ENCODE measurements around the gene RBM27.
"Not testable (repeated sequence)": the region's sequence is repeated elsewhere in the genome, so short reads cannot be mapped to it uniquely, and the experiment has no call there.

Gene RBM27, protein sequence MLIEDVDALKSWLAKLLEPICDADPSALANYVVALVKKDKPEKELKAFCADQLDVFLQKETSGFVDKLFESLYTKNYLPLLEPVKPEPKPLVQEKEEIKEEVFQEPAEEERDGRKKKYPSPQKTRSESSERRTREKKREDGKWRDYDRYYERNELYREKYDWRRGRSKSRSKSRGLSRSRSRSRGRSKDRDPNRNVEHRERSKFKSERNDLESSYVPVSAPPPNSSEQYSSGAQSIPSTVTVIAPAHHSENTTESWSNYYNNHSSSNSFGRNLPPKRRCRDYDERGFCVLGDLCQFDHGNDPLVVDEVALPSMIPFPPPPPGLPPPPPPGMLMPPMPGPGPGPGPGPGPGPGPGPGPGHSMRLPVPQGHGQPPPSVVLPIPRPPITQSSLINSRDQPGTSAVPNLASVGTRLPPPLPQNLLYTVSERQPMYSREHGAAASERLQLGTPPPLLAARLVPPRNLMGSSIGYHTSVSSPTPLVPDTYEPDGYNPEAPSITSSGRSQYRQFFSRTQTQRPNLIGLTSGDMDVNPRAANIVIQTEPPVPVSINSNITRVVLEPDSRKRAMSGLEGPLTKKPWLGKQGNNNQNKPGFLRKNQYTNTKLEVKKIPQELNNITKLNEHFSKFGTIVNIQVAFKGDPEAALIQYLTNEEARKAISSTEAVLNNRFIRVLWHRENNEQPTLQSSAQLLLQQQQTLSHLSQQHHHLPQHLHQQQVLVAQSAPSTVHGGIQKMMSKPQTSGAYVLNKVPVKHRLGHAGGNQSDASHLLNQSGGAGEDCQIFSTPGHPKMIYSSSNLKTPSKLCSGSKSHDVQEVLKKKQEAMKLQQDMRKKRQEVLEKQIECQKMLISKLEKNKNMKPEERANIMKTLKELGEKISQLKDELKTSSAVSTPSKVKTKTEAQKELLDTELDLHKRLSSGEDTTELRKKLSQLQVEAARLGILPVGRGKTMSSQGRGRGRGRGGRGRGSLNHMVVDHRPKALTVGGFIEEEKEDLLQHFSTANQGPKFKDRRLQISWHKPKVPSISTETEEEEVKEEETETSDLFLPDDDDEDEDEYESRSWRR

DNA sequence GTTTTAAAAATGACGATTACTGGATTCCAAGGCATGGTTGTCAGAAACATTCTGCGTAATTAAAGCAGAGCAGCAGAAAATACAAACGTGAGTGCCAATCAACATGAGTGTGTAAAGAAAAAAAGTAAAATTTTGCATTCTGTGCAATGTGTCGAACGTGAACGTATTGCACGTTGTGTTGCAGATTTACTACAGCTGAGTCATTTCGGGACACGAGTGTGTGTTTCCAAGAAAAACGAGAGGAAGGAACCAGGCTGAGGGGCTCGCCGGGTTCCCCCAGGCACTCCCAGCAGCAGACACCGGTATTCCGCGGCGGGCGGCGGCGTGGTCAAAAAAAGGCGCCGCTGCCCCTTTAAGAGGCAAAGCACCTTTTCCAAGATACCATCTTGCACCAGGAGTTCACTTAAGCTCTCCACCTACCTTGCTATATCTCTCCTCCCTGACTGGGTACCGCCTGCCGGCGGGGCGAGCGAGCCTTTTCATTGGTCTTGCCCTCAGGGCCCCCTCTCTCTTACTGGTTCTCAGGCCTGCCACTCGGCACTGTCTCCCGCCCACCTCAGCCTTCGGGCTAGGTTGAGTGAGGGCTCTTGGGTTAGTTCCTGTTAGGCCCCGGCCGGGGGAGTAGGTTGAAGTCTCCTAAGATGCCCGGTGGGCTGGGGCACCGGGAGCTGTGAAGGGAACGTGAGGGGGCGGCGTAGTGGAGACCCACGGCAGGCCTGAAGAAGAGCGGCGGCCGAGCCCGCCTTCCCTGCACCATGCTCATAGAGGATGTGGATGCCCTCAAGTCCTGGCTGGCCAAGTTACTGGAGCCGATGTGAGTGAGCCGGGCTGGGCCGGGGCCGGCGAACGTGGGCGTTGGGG is at the start of gene RBM27:
RBM27 (plus strand) TSS at position 595 of the 861 bp plus-strand sequence; CDS start at position 756, 161 bp downstream.
- peak; percentile 97 for DNase-seq

DNA sequence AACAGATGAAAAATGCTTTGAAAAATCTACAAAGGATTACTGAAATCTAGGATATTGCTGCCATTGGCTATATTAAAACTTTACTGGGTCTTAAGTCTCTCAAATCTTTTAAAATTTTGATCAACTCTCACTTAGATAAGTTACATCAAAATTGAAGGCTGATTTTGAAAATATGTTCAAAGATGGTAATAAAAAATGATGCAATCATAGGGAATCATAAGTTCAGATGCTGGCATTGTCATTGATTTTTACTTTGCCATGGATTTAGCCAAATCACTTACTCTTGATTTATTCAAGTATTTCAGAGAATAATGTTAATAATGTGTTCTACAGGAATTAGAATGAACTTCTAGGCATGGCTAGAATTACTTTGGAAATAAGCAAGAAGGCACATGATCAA is 45.1 kb upstream of the RBM27 start:
- DNase-seq = no peak

DNA sequence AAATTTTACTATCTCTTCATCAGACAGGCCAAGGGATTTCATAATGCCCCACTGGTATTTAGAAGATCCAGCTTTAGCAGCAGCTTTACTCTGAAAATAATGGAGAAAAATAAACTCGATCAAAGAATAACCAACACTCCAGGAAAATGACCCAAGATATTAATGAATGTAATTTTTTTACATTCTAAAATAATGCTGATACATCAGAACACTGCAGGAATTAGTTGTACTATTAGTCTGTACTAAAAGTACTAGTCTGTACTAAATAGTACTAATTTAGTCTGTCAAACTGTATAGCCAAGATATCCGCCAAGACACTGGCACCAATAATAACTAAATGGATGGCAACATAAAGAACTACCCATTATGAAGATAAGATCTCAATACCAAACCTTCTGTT is 39.0 kb upstream of the RBM27 start:
- no peak for DNase-seq

DNA sequence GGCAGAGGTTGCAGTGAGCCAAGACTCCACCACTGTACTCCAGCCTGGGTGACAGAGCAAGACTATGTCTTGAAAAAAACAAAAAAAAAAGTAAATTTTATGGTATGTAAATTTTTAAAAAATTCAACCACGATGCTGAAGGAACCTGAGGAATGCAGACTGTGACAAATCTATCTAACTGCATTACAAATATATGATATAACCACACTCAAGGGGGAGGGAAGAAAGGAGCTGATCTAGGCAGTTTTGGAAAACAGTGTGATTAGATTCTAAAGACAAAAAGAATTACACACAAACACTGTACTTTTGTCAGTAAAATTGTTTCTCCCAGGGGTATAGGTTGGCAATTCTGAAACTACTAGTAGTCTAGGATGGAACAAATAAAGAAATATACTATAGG is 37.9 kb upstream of the RBM27 start:
- no peak for DNase-seq

DNA sequence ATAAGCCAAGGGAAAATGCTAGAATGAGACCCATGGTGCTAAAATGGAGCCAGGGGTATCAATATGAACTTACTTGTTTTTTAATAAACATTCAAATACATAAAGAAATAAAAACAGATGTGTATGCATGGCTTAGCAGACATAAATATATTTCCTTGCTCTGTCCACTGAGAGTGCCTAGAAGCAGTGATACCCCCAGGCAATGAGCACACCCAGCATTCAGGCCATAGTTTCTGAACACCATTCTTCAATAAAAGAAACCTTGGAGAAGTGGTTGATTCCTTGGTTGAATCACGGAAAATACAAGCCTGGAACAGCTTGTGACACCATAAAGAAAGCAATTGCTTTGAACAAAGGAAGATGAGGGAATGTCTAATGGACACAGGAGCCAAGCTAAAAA is 37.5 kb upstream of the RBM27 start:
- DNase-seq = no peak

DNA sequence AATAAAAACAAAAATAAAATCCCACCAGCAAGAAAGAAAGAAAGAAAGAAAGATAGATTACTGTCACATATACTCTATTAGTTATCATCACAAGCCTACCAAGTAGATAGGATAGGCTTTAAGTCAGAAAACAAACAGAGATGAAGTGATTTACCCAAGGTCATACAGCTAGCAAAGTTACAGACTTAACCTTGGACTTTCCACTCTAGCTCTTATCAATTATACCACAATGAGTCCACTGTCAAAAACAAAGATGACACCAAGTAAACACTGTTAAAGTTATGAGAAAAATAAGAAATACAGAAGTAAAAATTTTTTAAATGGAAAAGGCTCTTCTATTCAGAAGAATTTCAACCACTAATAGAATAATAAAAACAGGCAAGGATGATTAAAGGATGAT is 34.3 kb upstream of the RBM27 start:
- no peak for DNase-seq

DNA sequence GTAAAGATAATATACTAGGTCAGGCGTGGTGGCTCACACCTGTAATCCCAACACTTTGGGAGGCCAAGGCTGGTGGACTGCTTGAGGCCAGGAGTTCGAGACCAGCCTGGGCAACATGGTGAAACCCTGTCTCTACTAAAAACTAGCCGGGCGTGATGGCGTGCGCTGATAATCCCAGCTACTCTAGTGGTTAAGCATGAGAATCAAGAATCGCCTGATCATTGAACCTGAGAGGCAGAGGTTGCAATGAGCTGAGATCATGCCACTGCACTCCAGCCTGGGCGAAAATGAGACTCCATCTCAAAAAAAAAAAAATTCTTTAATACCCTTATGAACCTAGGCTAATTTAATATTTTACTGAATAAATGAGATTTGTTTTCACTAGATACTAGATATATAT is 30.4 kb upstream of the RBM27 start:
- DNase-seq = not testable (repeated sequence)

DNA sequence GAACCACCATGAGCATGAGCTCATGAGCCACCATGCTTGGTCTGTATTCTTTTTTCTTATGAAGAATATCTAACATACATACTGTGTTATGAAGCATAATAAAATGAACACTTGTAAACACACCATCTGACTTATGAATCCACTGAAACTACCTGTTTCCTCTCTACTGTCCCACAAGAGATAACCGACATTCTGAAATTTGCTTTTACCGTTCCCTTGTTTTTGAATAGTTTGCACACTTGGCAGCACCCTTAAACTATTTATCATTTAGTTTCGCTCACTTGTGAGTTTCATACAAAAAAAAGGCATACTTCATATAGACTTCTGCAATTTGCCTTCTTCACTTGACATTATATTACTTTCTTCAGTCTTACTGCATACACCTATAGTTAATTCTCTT is 29.8 kb upstream of the RBM27 start:
- no peak for DNase-seq

DNA sequence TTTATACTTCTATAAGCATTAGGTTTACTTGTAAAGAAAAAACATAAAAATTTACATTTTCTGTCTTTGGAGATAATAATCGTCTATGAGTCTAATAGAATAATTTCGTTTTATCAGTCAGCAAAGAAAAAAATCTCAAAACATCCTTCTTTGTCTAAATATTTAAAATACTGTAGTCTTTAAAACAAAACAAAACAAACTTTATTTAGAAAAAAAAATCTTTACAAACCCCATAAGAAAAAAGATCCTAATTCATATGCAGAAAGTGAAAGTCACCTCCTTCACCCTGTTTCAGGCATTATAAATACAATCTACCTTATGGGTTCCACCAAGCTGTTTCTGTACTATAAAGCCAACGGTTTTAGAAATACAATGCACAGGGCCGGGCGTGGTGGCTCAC is 26.6 kb upstream of the RBM27 start:
- DNase-seq = no peak

DNA sequence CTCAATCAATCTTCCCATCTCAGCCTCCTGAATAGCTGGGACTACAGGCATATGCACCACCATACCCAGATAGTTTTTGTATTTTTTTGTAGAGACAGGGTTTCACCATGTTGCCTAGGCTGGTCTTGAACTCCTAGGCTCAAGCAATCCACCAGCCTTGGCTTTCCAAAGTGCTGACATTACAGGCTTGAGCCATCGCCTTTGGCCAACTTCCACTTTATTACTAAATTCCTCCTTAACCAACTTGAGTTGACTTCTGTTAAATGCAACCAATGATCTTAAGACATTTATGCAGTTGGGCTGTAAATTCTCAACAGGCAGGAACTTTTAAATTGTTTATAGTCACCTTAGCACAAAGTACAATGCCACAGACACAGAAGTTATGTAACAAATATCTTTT is 23.7 kb upstream of the RBM27 start:
- no peak for DNase-seq

DNA sequence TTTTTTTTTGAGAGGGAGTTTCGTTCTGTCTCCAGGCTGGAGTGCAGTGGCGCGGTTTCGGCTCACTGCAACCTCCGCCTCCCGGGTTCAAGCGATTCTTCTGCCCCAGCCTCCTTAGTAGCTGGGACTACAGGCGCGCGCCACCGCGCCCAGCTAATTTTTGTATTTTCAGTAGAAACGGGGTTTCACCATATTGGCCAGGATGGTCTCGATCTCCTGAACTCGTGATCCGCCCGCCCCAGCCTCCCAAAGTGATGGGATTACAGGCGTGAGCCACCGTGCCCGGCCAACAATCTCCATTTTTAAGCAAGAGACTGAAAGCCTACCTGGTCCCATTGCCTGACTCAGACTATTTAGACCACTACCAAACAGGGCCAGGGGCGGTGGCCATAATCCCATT is 20.0 kb upstream of the RBM27 start:
- DNase-seq = not testable (repeated sequence)

DNA sequence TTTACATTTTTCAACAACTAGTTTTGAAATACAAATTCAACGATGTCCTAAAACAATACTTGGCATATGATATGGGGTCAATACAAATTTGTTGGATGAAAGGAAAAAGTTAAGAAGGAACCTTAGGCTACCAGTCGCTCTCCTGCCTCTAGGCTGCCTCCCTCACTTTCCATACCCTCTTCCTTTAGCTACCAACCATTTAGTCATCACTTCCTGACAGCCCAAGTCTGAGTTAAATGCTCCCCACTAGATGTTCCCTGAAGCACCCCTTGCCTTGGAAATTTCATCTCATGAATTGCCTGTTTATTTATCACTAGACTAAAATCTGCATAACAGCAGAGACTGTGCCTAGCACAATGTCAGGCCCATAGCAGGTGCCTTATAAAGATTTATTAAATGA is 18.2 kb upstream of the RBM27 start:
- DNase-seq = no peak

DNA sequence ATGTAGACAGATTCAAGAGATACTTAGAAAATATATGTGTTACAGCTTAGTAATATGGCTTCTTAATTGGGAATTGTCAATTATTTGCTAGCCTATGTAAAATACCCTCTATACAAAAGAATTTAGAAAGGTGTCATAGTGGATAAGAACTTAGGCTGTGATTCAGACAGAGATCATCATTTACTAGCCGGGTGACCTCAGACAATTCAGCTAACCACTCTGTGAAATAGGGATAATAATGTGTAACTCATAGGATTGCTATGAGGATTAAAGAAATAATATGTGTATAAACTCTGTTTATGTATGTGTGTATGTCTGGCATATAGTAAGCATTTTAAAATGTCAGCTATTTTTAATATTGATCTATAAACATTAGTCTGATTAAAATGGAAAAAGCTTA is 15.0 kb upstream of the RBM27 start:
- DNase-seq = no peak

DNA sequence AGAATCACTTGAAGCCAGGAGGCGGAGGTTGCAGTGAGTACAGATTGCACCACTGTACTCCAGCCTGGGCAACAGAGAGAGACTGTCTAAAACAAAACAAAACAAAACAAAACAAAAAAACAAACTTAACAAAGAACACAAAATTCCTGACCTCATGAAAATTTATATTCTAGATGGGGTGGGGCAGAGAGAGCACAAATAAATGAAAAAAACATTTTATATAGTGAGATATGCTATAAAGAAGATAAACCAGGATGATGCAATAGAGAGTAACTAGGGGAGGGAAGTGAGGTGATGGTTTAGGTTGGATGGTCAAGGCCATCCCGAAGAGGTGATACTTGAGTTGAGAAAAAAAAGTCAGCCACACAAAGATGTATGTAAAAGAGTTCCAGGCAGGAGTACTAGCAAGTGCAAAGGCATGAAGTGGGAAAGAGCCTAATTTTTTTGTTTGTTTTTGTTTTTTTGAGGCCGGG is 10.8 kb upstream of the RBM27 start:
- DNase-seq = no peak

DNA sequence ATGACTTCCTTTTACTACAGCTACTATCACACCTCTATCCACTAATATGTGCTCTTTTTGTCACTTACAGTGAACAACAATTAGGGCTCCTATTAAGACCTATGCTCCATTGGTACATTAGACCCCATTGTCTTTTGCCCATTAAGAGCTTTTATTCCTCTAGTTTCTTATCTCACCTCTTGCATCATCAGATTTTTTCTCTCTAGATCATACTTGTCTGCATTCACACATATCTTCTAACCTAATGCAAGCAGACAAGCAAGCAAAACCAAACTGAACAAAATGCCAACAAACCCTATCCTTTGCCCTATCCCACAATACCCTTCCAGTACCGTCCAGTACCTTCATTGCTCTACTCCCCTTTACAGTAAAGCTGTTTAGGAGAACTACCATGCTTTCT is 10.1 kb upstream of the RBM27 start:
- DNase-seq = no peak

DNA sequence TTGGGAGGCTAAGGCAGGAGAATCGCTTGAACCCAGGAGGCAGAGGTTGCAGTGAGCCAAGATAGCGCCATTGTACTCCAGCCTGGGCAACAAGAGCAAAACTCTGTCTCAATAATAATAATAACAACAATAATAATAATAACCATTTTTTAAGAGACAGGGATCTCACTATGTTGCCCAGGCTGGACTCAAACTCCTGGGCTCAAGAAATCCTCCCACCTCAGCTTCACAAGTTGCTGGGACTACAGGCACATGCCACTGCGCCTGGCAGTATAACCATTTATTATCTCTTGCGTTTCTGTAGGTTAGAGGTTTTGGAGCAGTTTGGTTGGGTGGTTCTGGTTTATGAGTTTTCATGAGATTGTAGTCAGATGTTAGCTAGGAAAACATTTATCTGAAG is 8.4 kb upstream of the RBM27 start:
- DNase-seq = not testable (repeated sequence)

DNA sequence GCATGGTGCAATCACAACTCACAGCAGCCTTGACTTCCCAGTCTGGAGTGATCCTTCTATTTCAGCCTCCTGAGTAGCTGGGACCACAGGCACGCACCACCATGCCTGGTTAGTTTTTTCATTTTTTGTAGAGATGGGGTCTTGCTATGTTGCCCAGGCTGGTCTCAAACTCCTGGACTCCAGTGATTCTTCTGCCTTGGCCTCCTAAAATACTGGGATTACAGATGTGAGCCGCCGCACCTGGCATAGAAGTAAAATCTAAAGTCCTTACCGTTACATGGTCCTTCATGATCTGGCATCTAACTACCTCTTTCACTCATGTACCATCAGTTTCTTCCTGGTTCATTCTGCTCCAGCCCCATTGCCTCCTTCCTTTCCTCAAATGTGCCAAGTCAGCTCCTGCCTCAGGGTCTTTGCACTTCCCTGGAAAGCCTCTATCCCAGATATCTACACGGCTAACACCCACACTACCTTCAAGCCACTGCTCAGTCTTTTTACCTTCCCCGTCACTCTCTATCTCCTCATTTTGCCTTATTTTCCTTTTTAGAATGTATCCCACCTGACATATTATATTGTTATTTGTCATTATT is 6.9 kb upstream of the RBM27 start:
- no peak for DNase-seq

DNA sequence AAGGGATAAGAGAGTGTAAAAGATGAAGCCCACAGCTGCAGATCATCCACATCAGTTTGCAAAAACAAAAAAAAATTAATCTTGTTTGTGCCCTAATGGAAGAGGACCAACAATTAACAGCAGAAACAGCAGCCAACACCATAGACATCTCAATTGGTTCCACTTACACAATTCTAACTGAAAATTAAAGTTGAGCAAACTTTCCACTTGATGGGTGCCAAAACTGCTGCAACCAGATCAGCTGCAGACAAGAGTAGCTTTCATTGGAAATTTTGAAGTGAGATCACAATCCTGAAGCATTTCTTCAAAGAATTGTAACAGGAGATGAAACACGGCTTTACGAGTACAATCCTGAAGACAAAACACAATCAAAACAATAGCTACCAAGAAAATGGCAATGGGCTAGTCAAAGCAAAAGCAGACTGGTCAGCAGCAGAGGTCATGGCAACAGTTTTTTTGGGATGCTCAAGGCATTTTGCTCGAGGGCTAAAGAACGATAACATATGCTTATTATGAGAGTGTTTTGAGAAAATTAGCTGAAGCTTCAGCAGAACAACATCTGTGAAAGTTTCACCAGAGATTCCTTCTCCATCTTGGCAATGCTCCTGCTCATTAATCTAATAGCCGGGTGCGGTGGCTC is 4.1 kb upstream of the RBM27 start:
- DNase-seq = no peak

DNA sequence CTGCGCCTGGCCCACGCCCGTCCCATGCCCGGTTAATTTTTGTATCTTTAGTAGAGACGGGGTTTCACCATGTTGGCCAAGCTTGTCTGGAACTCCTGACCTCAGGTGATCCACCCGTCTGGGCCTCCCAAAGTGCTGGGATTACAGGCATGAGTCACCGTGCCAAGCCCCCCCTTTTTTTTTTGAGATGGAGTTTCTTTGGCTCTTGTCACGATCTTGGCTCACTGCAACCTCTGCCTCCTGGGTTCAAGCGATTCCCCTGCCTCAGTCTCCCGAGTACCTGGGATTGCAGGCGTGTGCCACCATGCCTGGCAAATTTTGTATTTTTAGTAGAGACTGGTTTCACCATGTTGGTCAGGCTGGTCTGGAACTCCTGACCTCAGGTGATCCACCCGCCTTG is 1.6 kb upstream of the RBM27 start:
- not testable (repeated sequence) for DNase-seq

DNA sequence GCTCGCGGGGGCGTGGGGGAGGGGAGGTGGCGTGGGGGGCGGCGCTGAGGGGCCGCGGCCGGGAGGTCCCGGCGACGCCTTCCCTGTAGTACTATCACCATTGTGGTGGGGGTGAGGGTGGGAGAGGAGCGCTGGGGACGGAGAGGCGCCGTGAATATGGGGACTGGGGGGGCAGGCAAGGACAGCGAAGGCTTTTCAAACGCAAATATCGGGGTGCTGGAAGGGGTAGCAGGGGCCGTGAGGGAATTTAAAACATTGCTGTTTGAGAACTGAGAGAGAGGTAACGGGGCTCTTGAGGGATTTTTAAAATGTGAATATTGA is 427 bp downstream of the RBM27 start:
- DNase-seq = no peak

DNA sequence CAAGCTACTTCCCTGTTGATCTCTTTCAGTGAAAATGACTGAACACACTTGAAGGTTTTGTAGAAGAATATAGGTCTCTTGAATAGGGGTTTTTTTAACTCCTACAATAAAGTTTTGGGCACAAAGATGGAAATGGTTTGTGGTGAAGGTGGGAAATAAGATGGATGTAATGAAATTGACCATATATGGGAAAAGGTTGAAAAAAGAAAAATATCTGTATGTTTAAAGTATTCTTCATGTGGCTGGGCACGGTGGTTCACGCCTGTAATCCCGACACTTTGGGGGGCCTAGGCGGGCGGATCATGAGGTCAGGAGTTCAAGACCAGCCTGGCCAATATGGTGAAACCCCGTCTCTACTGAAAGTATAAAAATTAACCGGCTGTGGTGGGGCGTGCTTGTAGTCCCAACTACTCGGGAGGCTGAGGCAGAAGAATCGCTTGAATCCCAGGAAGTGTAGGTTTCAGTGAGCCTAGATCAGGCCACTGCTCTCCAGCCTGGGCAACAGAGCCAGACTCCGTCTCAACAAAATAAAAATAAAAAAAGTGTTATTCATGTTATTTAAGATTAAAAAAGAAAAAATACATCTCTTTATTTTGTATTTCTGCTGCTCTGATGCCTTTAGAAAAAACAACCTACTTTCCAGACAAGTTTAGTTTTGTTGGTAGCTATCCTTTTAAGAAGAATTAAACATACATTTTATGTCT is 2.2 kb downstream of the RBM27 start:
- no peak for DNase-seq
